Lung (tissue), 12 donors: ENCODE measurements around the gene MUC5B. TPM values are rescaled to one million over a fixed set of nuclear protein-coding genes. Genes with fewer than 3 reads are reported as not detected.

ENCODE experiments used
- ATAC-seq: fragments of 200-7000 bp; cut with Tn5 transposase; one replicate; pipeline ENCODE4 v1.9.1; 2020; ENCODE audit warnings: moderate number of reproducible peaks; ENCODE audit not compliant: insufficient read depth, low FRiP score
- DNase-seq, 3 donors: peaks; one replicate each; pipeline ENCODE4 v3.0.0-alpha.2; 2013 to 2017
- H3K27ac ChIP-seq, 2 donors: one replicate each; pipeline ENCODE4 v1.5.1; 2013; ENCODE audit warnings: mild to moderate bottlenecking in 2 of 2, moderate library complexity in 2 of 2, control low read depth in 1 of 2, inconsistent platforms in 1 of 2, low read depth in 1 of 2, low read length in 1 of 2
- H3K27me3 ChIP-seq, 3 donors: one replicate each; pipeline ENCODE4 v1.5.1; 2013; ENCODE audit warnings: low read length in 2 of 3; ENCODE audit not compliant: control insufficient read depth in 3 of 3, insufficient read depth in 3 of 3
- H3K36me3 ChIP-seq, 4 donors: one replicate each; pipeline ENCODE4 v1.5.1; 2013; ENCODE audit warnings: low read length in 4 of 4, mild to moderate bottlenecking in 1 of 4, moderate library complexity in 1 of 4; ENCODE audit not compliant: control insufficient read depth in 4 of 4, insufficient read depth in 4 of 4
- H3K4me1 ChIP-seq, 5 donors: one replicate each; pipeline ENCODE4 v1.5.1; 2013; ENCODE audit warnings: low read length in 5 of 5, mild to moderate bottlenecking in 2 of 5, moderate library complexity in 1 of 5; ENCODE audit not compliant: control insufficient read depth in 5 of 5, insufficient read depth in 5 of 5
- H3K4me3 ChIP-seq: one replicate; pipeline ENCODE4 v1.5.1; 2013; ENCODE audit warnings: mild to moderate bottlenecking, control low read depth, moderate library complexity
- H3K9ac ChIP-seq, 2 donors: one replicate each; pipeline ENCODE4 v1.5.1; 2013; ENCODE audit warnings: low read length in 2 of 2, control low read depth in 1 of 2; ENCODE audit not compliant: insufficient read depth in 1 of 2
- H3K9me3 ChIP-seq, 4 donors: one replicate each; pipeline ENCODE4 v1.5.1; 2013; ENCODE audit warnings: low read length in 3 of 4, mild to moderate bottlenecking in 1 of 4, moderate library complexity in 1 of 4; ENCODE audit not compliant: control insufficient read depth in 4 of 4, insufficient read depth in 3 of 4
- CTCF ChIP-seq: IDR thresholded peaks from 2 replicates; pipeline ENCODE4 v1.5.1; 2012; ENCODE audit warnings: mild to moderate bottlenecking; ENCODE audit errors: control extremely low read depth, extremely low read depth
- WGBS, 2 donors: extraction: QIAGEN DNeasy Blood & Tissue Kit; methylation state at CpG; one replicate each; pipeline ENCODE4 v1.1.7; 2013; 5-methylcytosine and 5-hydroxymethylcytosine counted together
- polyA plus RNA-seq, 2 donors: library from polyadenylated mRNA; stranded (reverse); fragments of 200-250 nt; gene quantifications; one replicate each; pipeline ENCODE4 v1.2.1, GENCODE V29; 2013
- total RNA-seq, 2 donors: library from RNA; depleted of rRNA in 1 of 2; stranded (reverse); fragments of >200 nt in 1 of 2; gene quantifications; one replicate each; pipeline ENCODE4 v1.2.1, GENCODE V29; 2014 to 2021
- donor health status: control.
- donor health status: control.
- donor health status: Bipolar disorder and iron deficiency.
- donor health status: healthy.
- donor health status: DM: yes; HTN: yes; CAD: no.

Gene MUC5B
- total and polyA plus RNA-seq, 4 donors: 5.6 to 181 (median 28.2) TPM

GRCh38 chr11:1220941-1221721, 1.7 kb upstream of the MUC5B start:
- DNase-seq (peak in 1 of 3 donors; percentile 10), ATAC-seq (no peak)
- H3K27me3 ChIP-seq: peaks cover 0 to 4% (median 0%) of the 10 kb centered on the region in 3 donors
- H3K4me1 ChIP-seq: peaks cover 0 to 7% (median 0%) of the 10 kb centered on the region in 5 donors
- no peak overlapping the region for H3K4me3 ChIP-seq
- no peak overlapping the region for H3K27ac ChIP-seq
- no peak overlapping the region for H3K9ac ChIP-seq
- WGBS, 2 donors: 60 to 63% methylated on average over 28 of the region's 28 CpGs
- TF ChIP-seq CTCF: no peak
- peaks cover 0 to under 1% (median 0%) of the 10 kb centered on the region in 4 donors for H3K9me3 ChIP-seq
- H3K36me3 ChIP-seq: no peaks in the 10 kb centered on the region

GRCh38 chr11:1221848-1222311, 986 bp upstream of the MUC5B start:
- Histone ChIP-seq H3K4me3 (no peak overlapping the region), H3K9ac (no peak overlapping the region), H3K27me3 (peaks cover 0 to 4% (median 0%) of the 10 kb centered on the region in 3 donors), H3K27ac (no peak overlapping the region), H3K9me3 (peaks cover 0 to 2% (median 0%) of the 10 kb centered on the region in 4 donors), H3K4me1 (peaks cover 0 to 7% (median 0%) of the 10 kb centered on the region in 5 donors), H3K36me3 (no peaks in the 10 kb centered on the region)
- DNase-seq: peak in 1 of 3 donors; percentile 10
- no peak for TF ChIP-seq CTCF
- 80 to 85% methylated on average over 23 of the region's 23 CpGs for WGBS, 2 donors
- ATAC-seq: no peak

GRCh38 chr11:1223346-1224110, 662 bp downstream of the MUC5B start:
- 63 to 76% methylated on average over 20 to 22 of the region's 22 CpGs for WGBS, 2 donors
- H3K4me3 ChIP-seq: no peak overlapping the region
- no peak for ATAC-seq
- no peak overlapping the region for H3K9ac ChIP-seq
- peaks cover 0 to 4% (median 0%) of the 10 kb centered on the region in 3 donors for H3K27me3 ChIP-seq
- no peak overlapping the region for H3K27ac ChIP-seq
- TF ChIP-seq CTCF: no peak
- H3K36me3 ChIP-seq: no peaks in the 10 kb centered on the region
- peak in 1 of 3 donors; percentile 9 for DNase-seq
- peaks cover 0 to 2% (median 0%) of the 10 kb centered on the region in 4 donors for H3K9me3 ChIP-seq
- peaks cover 0 to 7% (median 0%) of the 10 kb centered on the region in 5 donors for H3K4me1 ChIP-seq
